RWPE2 (cell line): ENCODE data around the gene DYNLT2.

ENCODE experiments used
- ATAC-seq: fragments of 200-7000 bp; cut with Tn5 transposase; 3 replicates; pipeline ENCODE4 v1.9.1; 2021; ENCODE audit warnings: low read depth
- DNase-seq: peaks from one replicate; pipeline ENCODE4 v3.0.0-alpha.2; 2020; ENCODE audit warnings: low spot score
- H3K27ac ChIP-seq: fragments of 450-650 bp; 2 replicates; pipeline ENCODE4 v1.5.1; 2017; ENCODE audit warnings: mild to moderate bottlenecking; ENCODE audit not compliant: poor library complexity, severe bottlenecking
- H3K27me3 ChIP-seq: fragments of 250-450 bp; sonication (Bioruptor Pico); 2 replicates; pipeline ENCODE4 v1.5.1; 2021; ENCODE audit warnings: mild to moderate bottlenecking, moderate library complexity; ENCODE audit not compliant: insufficient read depth, poor library complexity, severe bottlenecking
- H3K36me3 ChIP-seq: fragments of 250-450 bp; sonication (Bioruptor Pico); 2 replicates; pipeline ENCODE4 v1.5.1; 2020; ENCODE audit warnings: low read depth, mild to moderate bottlenecking, moderate library complexity
- H3K4me1 ChIP-seq: fragments of 250-450 bp; sonication (Bioruptor Pico); 2 replicates; pipeline ENCODE4 v1.5.1; 2021; ENCODE audit warnings: mild to moderate bottlenecking, moderate library complexity; ENCODE audit not compliant: insufficient read depth, poor library complexity, severe bottlenecking
- H3K4me3 ChIP-seq: fragments of 250-450 bp; sonication (Bioruptor Pico); 2 replicates; pipeline ENCODE4 v1.5.1; 2021; ENCODE audit warnings: mild to moderate bottlenecking, moderate library complexity; ENCODE audit not compliant: severe bottlenecking
- H3K9me3 ChIP-seq: fragments of 250-450 bp; sonication (Bioruptor Pico); 2 replicates; pipeline ENCODE4 v1.5.1; 2021; ENCODE audit warnings: mild to moderate bottlenecking, moderate library complexity; ENCODE audit not compliant: severe bottlenecking
- TF ChIP-seq, protein P1 (sequence below): fragments of 450-650 bp; IDR thresholded peaks from one replicate; pipeline ENCODE4 v1.5.1; 2017; ENCODE audit warnings: mild to moderate bottlenecking, moderate library complexity; ENCODE audit not compliant: poor library complexity, severe bottlenecking

DYNLT2 gene

DNA sequence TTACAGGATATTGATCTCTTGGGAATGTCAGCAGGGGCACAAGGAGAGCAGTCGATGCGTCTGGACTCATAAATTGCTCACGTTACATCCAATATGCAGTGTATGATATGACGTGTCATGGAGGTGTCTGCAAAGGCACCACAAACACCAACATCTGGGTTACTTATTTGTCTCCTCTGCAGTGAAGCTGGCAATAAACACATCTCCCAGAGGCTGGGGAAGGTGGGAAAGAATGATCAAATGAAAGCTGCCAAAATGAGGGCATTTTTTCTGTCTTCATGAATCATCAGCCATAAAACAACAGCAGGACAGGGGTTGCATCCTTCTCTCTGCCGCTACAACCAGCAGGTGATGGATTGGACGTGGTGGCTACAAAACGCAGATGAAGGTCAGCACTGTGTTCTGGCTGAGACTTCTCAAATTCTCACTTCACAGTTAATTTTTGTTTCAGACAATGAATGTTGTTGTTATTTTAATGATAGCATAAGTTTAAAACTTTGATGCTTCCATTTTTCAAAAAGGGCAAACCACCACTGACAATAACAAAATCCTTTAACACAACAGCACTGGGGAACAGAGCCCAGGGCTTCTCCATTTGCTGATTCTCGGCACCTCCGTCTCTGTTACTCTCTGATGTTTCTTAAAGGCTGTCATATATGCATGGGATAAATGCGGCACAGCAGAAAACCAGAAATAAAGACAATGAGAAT lies 47.5 kb upstream of the DYNLT2 start:
- no peak for ATAC-seq
- H3K27ac ChIP-seq, result no peak overlapping the region

DNA sequence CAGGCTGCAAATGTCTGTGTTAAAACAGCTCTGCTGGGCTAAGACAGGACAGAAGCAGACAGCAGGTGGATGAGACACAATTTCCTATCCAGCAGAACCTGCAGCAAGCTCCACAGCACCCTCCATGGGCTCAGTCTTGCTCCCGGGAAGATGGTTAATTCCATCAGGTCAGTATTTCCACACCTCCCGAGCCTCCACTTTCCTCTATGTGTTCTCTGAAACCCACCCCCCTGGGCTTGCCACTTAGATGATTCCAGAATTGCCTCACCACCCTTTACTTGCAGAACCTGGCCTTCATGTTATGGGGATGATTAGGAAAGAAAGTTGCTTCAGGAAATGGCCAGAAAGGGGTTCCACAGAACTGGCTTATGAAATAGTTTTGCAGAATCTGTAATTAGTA lies 43.8 kb upstream of the DYNLT2 start:
- DNase-seq (no peak), ATAC-seq (no peak)
- no peaks in the 10 kb centered on the region for H3K9me3 ChIP-seq
- H3K36me3 ChIP-seq, result no peaks in the 10 kb centered on the region
- peaks cover 2% of the 10 kb centered on the region for H3K27me3 ChIP-seq
- H3K4me1 ChIP-seq, result no peaks in the 10 kb centered on the region
- TF ChIP-seq, protein P1, sequence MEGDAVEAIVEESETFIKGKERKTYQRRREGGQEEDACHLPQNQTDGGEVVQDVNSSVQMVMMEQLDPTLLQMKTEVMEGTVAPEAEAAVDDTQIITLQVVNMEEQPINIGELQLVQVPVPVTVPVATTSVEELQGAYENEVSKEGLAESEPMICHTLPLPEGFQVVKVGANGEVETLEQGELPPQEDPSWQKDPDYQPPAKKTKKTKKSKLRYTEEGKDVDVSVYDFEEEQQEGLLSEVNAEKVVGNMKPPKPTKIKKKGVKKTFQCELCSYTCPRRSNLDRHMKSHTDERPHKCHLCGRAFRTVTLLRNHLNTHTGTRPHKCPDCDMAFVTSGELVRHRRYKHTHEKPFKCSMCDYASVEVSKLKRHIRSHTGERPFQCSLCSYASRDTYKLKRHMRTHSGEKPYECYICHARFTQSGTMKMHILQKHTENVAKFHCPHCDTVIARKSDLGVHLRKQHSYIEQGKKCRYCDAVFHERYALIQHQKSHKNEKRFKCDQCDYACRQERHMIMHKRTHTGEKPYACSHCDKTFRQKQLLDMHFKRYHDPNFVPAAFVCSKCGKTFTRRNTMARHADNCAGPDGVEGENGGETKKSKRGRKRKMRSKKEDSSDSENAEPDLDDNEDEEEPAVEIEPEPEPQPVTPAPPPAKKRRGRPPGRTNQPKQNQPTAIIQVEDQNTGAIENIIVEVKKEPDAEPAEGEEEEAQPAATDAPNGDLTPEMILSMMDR, result no peak
- no peak overlapping the region for H3K27ac ChIP-seq
- no peak overlapping the region for H3K4me3 ChIP-seq

More for the DNA sequence above, 47.5 kb upstream of the DYNLT2 start:
- Histone ChIP-seq H3K36me3 (no peaks in the 10 kb centered on the region), H3K4me1 (no peaks in the 10 kb centered on the region), H3K27me3 (peaks cover 2% of the 10 kb centered on the region), H3K4me3 (no peak overlapping the region), H3K9me3 (no peaks in the 10 kb centered on the region)
- TF ChIP-seq, protein P1, result no peak
- DNase-seq, result no peak

DNA sequence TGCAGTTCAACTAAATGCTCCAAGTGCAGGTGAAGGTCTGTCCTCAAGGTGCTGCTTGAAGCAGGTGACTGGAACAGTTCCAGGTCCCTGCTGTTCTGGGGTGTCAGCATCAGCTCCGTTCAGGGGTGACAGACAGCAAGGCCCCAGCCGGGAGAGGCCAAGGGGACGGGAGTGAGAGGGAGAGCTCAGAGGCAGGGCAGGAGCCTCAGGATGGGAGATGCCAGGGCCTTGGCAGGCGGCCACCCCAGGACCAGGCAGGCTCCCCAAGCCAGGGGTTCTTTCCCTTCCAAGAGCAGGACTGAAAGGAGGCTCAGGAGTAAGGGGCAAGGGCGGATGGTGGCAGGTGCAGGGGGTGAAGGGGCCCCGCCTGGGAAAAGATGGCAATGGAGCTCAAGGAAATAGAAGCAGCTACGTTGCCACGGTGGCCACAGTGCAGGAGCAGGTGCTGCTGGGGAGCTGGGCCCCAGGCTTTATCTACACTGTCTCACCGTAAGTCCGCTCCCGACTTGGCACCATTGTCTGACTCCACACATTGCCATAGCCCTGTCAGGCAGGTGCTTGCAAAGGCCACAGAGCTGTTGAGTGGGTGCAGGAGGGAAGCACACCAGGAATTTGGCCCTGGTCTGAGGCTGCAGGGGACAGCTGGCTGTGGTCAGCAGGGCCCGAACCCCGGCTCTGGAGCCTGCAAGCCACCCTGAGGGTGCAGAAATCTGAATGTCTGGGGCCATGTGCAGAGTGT lies 43.1 kb upstream of the DYNLT2 start:
- Histone ChIP-seq H3K27ac (no peak overlapping the region), H3K4me1 (no peaks in the 10 kb centered on the region), H3K9me3 (no peaks in the 10 kb centered on the region), H3K27me3 (peaks cover 2% of the 10 kb centered on the region), H3K4me3 (no peak overlapping the region), H3K36me3 (no peaks in the 10 kb centered on the region)
- TF ChIP-seq, protein P1, result no peak
- DNase-seq (no peak), ATAC-seq (no peak)

DNA sequence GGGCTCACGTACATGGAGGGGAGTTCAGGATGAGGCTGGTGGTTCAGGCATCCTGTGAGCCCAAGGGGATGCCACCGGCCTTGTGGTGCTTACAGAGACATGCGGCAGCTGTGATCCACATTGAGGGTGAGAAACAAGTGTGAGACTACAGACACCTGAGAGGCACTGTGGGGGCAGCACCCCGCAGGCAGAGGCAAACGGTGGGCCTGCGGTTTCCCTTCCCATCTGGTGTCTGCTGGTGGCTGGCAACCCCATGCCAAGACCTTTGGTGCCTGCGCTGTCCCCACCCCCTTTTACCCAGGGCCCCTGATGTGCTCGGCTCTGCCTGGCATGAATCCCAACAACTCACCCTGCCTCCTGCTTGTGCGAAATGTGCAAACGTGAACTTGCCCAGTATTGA lies 42.0 kb upstream of the DYNLT2 start:
- H3K9me3 ChIP-seq, result no peaks in the 10 kb centered on the region
- ATAC-seq (no peak), DNase-seq (no peak)
- H3K27me3 ChIP-seq, result peaks cover 2% of the 10 kb centered on the region
- H3K4me1 ChIP-seq, result no peaks in the 10 kb centered on the region
- no peak overlapping the region for H3K27ac ChIP-seq
- no peak overlapping the region for H3K4me3 ChIP-seq
- TF ChIP-seq, protein P1, result no peak
- no peaks in the 10 kb centered on the region for H3K36me3 ChIP-seq
